ENCODE measurements around the gene MRAP.
A peak's percentile ranks its signal among the peaks of the same experiment; 100 is the strongest.

DNA sequence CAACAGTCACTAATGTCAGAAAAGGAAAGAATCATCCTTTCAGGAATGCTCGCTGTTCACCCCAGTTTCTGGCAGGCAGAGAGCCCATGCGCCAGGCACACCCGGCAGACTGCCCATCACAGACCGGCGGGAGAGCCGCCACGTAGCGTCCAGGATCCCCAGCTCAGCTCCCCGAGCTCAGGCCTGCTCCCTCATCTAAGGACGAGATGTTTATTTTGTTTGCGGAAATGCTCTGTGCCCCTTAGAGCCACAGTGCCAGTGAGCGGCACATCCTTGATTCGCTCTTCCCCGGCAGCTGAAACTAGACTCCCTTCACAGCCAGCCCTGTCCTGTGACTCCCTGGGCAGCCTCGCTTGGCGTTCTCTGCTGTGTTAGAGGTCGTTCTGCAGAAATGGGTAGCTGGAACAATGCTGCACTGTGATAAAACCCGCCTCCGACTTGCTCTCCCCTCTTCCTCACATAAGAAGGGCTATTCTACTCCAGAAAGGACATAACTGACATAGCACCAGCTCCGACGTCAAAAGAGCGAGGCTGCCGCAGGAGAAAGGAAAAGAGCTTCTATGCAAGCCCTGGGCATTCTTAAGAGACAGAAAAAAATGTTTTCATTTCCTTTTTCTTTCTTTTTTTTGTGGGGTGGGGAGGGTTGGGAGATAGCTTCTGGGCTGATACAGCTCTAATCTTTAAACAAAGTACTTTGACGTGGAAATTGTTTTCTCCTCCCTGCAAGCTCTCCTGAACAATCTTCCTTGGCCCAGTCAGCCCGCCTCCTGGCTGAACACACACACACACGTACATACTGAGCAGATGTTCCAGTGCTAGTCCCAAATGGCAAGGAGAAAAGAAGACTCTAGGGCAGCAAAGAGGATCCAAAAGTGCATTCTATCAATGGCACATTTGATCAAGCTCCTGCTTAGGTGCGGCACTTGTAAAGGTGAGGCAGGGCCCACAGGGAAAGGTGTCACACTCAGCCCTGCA, 37.2 kb downstream of the MRAP start:
- no peak for TF ChIP-seq POLR2A (IDR thresholded peaks at IDR 0.05)
- TF ChIP-seq, protein P1, sequence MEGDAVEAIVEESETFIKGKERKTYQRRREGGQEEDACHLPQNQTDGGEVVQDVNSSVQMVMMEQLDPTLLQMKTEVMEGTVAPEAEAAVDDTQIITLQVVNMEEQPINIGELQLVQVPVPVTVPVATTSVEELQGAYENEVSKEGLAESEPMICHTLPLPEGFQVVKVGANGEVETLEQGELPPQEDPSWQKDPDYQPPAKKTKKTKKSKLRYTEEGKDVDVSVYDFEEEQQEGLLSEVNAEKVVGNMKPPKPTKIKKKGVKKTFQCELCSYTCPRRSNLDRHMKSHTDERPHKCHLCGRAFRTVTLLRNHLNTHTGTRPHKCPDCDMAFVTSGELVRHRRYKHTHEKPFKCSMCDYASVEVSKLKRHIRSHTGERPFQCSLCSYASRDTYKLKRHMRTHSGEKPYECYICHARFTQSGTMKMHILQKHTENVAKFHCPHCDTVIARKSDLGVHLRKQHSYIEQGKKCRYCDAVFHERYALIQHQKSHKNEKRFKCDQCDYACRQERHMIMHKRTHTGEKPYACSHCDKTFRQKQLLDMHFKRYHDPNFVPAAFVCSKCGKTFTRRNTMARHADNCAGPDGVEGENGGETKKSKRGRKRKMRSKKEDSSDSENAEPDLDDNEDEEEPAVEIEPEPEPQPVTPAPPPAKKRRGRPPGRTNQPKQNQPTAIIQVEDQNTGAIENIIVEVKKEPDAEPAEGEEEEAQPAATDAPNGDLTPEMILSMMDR (IDR thresholded peaks at IDR 0.05): no peak
- peak in 3 of 4 donors; percentile 16 to 63 (median 24) for TF ChIP-seq POLR2AphosphoS5 (IDR thresholded peaks at IDR 0.05)
- TF ChIP-seq EP300 (IDR thresholded peaks at IDR 0.05): no peak
